HTERT RPE-1 (cell line): ENCODE data around the gene ANKRD11.
"Not testable (repeated sequence)": the region's sequence is repeated elsewhere in the genome, so short reads cannot be mapped to it uniquely, and the experiment has no call there.

Source experiments
- in situ Hi-C: fragments of 300-500 bp; cut with MboI; formaldehyde crosslinking; loops from 4 replicates; pipeline ENCODE4 v1.14.3; 2020; ENCODE audit warnings: low sequenced_read_pairs

The ANKRD11 gene

GRCh38 chr16:89482150-89482816 lies 8.1 kb downstream of the ANKRD11 start:
- in situ Hi-C loops = no loop called here

- in situ Hi-C loops = no loop called here
Observed at GRCh38 chr16:89481356-89481955, 8.9 kb downstream of the ANKRD11 start.

- in situ Hi-C loops = no loop called here
Observed at GRCh38 chr16:89478576-89479221, 11.7 kb downstream of the ANKRD11 start.

- in situ Hi-C loops = no loop called here
Observed at GRCh38 chr16:89476811-89477261, 13.5 kb downstream of the ANKRD11 start.

GRCh38 chr16:89476379-89476778 lies 14.0 kb downstream of the ANKRD11 start:
- in situ Hi-C loops = no loop called here

- in situ Hi-C loops = no loop called here
Observed at GRCh38 chr16:89475144-89475543, 15.2 kb downstream of the ANKRD11 start.

- in situ Hi-C loops = no loop called here
Observed at GRCh38 chr16:89473791-89474414, 16.5 kb downstream of the ANKRD11 start.

GRCh38 chr16:89473136-89473712 lies 17.1 kb downstream of the ANKRD11 start:
- in situ Hi-C loops = no loop called here

GRCh38 chr16:89472711-89473075 lies 17.7 kb downstream of the ANKRD11 start:
- in situ Hi-C loops = no loop called here

GRCh38 chr16:89467382-89467781 lies 23.0 kb downstream of the ANKRD11 start:
- in situ Hi-C loops = no loop called here

- in situ Hi-C loops = no loop called here
Observed at GRCh38 chr16:89466920-89467319, 23.4 kb downstream of the ANKRD11 start.

GRCh38 chr16:89463312-89463711 lies 27.0 kb downstream of the ANKRD11 start:
- in situ Hi-C loops = not testable (repeated sequence)

- in situ Hi-C loops = not testable (repeated sequence)
Observed at GRCh38 chr16:89462639-89463038, 27.7 kb downstream of the ANKRD11 start.

- in situ Hi-C loops = not testable (repeated sequence)
Observed at GRCh38 chr16:89461890-89462289, 28.5 kb downstream of the ANKRD11 start.

GRCh38 chr16:89460556-89460955 lies 29.8 kb downstream of the ANKRD11 start:
- in situ Hi-C loops = no loop called here

- in situ Hi-C loops = no loop called here
Observed at GRCh38 chr16:89458967-89459366, 31.4 kb downstream of the ANKRD11 start.

GRCh38 chr16:89458551-89458950 lies 31.8 kb downstream of the ANKRD11 start:
- in situ Hi-C loops = no loop called here

- in situ Hi-C loops = no loop called here
Observed at GRCh38 chr16:89456419-89456959, 33.9 kb downstream of the ANKRD11 start.

GRCh38 chr16:89455692-89456091 lies 34.7 kb downstream of the ANKRD11 start:
- in situ Hi-C loops = no loop called here

GRCh38 chr16:89455178-89455577 lies 35.2 kb downstream of the ANKRD11 start:
- in situ Hi-C loops = no loop called here
